HepG2 (cell line): Measurements from ENCODE around the gene NEK6. TPM values are rescaled to one million over a fixed set of nuclear protein-coding genes. Genes with fewer than 3 reads are reported as not detected.

Source experiments
- CBFB ChIP-seq: sonication (generic); formaldehyde crosslinking; IDR thresholded peaks from 2 replicates; pipeline ENCODE4 v1.4.0; 2020; ENCODE audit warnings: missing genetic modification reagents
- FOXJ3 ChIP-seq: sonication (generic); formaldehyde crosslinking; IDR thresholded peaks from 2 replicates; pipeline ENCODE4 v1.4.0; 2020; ENCODE audit warnings: missing genetic modification reagents, mild to moderate bottlenecking, borderline replicate concordance
- NBN ChIP-seq: fragments of 450-650 bp; conservative IDR thresholded peaks from 2 replicates; pipeline ENCODE4 v1.6.1; 2017
- PAXIP1 ChIP-seq: sonication (generic); formaldehyde crosslinking; conservative IDR thresholded peaks from 2 replicates; pipeline ENCODE4 v1.4.0; 2020; ENCODE audit warnings: mild to moderate bottlenecking, missing genetic modification reagents, moderate library complexity
- RAD51 ChIP-seq: fragments of 450-650 bp; IDR thresholded peaks from 2 replicates; pipeline ENCODE4 v1.6.1; 2016; ENCODE audit warnings: borderline replicate concordance
- REPIN1 ChIP-seq: sonication (generic); formaldehyde crosslinking; IDR thresholded peaks from 2 replicates; pipeline ENCODE4 v1.8.0; 2022; ENCODE audit warnings: missing genetic modification reagents, low read depth, mild to moderate bottlenecking, borderline replicate concordance
- RFX3 ChIP-seq: IDR thresholded peaks from 2 replicates; pipeline ENCODE4 v1.6.1; 2016; ENCODE audit warnings: missing biosample characterization, missing genetic modification reagents
- RXRB ChIP-seq: IDR thresholded peaks from 2 replicates; pipeline ENCODE4 v1.6.1; 2016; ENCODE audit warnings: borderline replicate concordance, missing genetic modification reagents, missing compliant biosample characterization
- TFE3 ChIP-seq: IDR thresholded peaks from 2 replicates; pipeline ENCODE4 v1.6.1; 2016
- TRIM24 ChIP-seq: sonication (generic); formaldehyde crosslinking; IDR thresholded peaks from 2 replicates; pipeline ENCODE4 v1.8.0; 2022; ENCODE audit warnings: mild to moderate bottlenecking, missing genetic modification reagents
- ZKSCAN8 ChIP-seq: IDR thresholded peaks from 2 replicates; pipeline ENCODE4 v1.6.1; 2016; ENCODE audit warnings: borderline replicate concordance, missing genetic modification reagents, missing compliant biosample characterization
- ZNF253 ChIP-seq: sonication (generic); formaldehyde crosslinking; IDR thresholded peaks from 2 replicates; pipeline ENCODE4 v1.8.0; 2022; ENCODE audit warnings: mild to moderate bottlenecking, missing genetic modification reagents, borderline replicate concordance
- ZNF441 ChIP-seq: sonication (generic); formaldehyde crosslinking; IDR thresholded peaks from 2 replicates; pipeline ENCODE4 v1.7.0; 2021; ENCODE audit warnings: missing genetic modification reagents, borderline replicate concordance
- ZNF468 ChIP-seq: sonication (generic); formaldehyde crosslinking; IDR thresholded peaks from 2 replicates; pipeline ENCODE4 v1.8.0; 2022; ENCODE audit warnings: mild to moderate bottlenecking, moderate library complexity, missing genetic modification reagents
- ZNF674 ChIP-seq: sonication (generic); formaldehyde crosslinking; IDR thresholded peaks from 2 replicates; pipeline ENCODE4 v1.5.0; 2020; ENCODE audit warnings: low read depth, mild to moderate bottlenecking, missing genetic modification reagents
- polyA plus RNA-seq, 8 experiments: library from polyadenylated mRNA; depleted of rRNA in 3 of 8; stranded (reverse) in 7 of 8; unstranded in 1 of 8; fragments of >200 nt; fragmentation: Illumina TruSeq in 4 of 8; extraction: Trizol in 4 of 8; gene quantifications; 2 replicates each; pipeline versions ENCODE4 v1.2.1 to v1.2.3, GENCODE V29; 2011 to 2016; ENCODE audit warnings: low read depth in 4 of 8, missing spikeins in 1 of 8, mixed read lengths in 1 of 8; ENCODE audit not compliant: insufficient read depth in 1 of 8
- total RNA-seq, 5 experiments: library from RNA; depleted of rRNA; stranded (reverse); fragments of >200 nt; fragmentation: Illumina TruSeq; extraction: Trizol; gene quantifications; 2 replicates each; pipeline ENCODE4 v1.2.3, GENCODE V29; 2016; ENCODE audit warnings: low read depth in 1 of 5
- TF ChIP-seq, protein P1 (sequence below): sonication (generic); formaldehyde crosslinking; IDR thresholded peaks from 2 replicates; pipeline ENCODE4 v1.5.0; 2020; ENCODE audit warnings: mild to moderate bottlenecking, missing genetic modification reagents
- TF ChIP-seq, protein P2 (sequence below): sonication (generic); formaldehyde crosslinking; IDR thresholded peaks from 2 replicates; pipeline ENCODE4 v1.4.0; 2020; ENCODE audit warnings: mild to moderate bottlenecking, missing genetic modification reagents
- TF ChIP-seq, protein P3 (sequence below): sonication (generic); formaldehyde crosslinking; IDR thresholded peaks from 2 replicates; pipeline ENCODE4 v1.5.1; 2020; ENCODE audit warnings: missing genetic modification reagents, mild to moderate bottlenecking, borderline replicate concordance
- TF ChIP-seq, protein P4 (sequence below): sonication (generic); formaldehyde crosslinking; IDR thresholded peaks from 2 replicates; pipeline ENCODE4 v1.8.0; 2023; ENCODE audit warnings: mild to moderate bottlenecking, missing genetic modification reagents

The NEK6 gene
- total and polyA plus RNA-seq, 2 of the 13 experiments (the other 11 are each of a cell fraction or from before 2014, with no cell fraction given): 30.4 to 119 TPM

- TF ChIP-seq FOXJ3 (CRISPR knock-in tag): 0 out of 2 replicates have a peak, but pooled peaks have one; percentile 32
- no peak for TF ChIP-seq RFX3
- peak; percentile 47; the same call in 1 of the 2 replicates for TF ChIP-seq PAXIP1
- TF ChIP-seq RXRB (CRISPR knock-in tag): peak; percentile 29; the same call in 1 of the 2 replicates
- TF ChIP-seq RAD51: no peak
- TF ChIP-seq ZNF441 (CRISPR knock-in tag): no peak
- no peak for TF ChIP-seq ZNF674
- no peak for TF ChIP-seq TRIM24 (CRISPR knock-in tag)
- TF ChIP-seq ZNF468 (CRISPR knock-in tag): no peak
- no peak for TF ChIP-seq CBFB (CRISPR knock-in tag)
- TF ChIP-seq, protein P1, sequence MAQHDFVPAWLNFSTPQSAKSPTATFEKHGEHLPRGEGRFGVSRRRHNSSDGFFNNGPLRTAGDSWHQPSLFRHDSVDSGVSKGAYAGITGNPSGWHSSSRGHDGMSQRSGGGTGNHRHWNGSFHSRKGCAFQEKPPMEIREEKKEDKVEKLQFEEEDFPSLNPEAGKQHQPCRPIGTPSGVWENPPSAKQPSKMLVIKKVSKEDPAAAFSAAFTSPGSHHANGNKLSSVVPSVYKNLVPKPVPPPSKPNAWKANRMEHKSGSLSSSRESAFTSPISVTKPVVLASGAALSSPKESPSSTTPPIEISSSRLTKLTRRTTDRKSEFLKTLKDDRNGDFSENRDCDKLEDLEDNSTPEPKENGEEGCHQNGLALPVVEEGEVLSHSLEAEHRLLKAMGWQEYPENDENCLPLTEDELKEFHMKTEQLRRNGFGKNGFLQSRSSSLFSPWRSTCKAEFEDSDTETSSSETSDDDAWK: no peak
- TF ChIP-seq NBN: no peak
- TF ChIP-seq TFE3 (CRISPR knock-in tag): no peak
- TF ChIP-seq, protein P2, sequence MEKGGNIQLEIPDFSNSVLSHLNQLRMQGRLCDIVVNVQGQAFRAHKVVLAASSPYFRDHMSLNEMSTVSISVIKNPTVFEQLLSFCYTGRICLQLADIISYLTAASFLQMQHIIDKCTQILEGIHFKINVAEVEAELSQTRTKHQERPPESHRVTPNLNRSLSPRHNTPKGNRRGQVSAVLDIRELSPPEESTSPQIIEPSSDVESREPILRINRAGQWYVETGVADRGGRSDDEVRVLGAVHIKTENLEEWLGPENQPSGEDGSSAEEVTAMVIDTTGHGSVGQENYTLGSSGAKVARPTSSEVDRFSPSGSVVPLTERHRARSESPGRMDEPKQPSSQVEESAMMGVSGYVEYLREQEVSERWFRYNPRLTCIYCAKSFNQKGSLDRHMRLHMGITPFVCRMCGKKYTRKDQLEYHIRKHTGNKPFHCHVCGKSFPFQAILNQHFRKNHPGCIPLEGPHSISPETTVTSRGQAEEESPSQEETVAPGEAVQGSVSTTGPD (CRISPR knock-in tag): no peak
- TF ChIP-seq, protein P3, sequence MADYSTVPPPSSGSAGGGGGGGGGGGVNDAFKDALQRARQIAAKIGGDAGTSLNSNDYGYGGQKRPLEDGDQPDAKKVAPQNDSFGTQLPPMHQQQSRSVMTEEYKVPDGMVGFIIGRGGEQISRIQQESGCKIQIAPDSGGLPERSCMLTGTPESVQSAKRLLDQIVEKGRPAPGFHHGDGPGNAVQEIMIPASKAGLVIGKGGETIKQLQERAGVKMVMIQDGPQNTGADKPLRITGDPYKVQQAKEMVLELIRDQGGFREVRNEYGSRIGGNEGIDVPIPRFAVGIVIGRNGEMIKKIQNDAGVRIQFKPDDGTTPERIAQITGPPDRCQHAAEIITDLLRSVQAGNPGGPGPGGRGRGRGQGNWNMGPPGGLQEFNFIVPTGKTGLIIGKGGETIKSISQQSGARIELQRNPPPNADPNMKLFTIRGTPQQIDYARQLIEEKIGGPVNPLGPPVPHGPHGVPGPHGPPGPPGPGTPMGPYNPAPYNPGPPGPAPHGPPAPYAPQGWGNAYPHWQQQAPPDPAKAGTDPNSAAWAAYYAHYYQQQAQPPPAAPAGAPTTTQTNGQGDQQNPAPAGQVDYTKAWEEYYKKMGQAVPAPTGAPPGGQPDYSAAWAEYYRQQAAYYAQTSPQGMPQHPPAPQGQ (CRISPR knock-in tag): no peak
- no peak for TF ChIP-seq ZKSCAN8 (CRISPR knock-in tag)
- no peak for TF ChIP-seq ZNF253 (CRISPR knock-in tag)
- TF ChIP-seq REPIN1 (CRISPR knock-in tag): peak; percentile 20; the same call in 1 of the 2 replicates
- TF ChIP-seq, protein P4, sequence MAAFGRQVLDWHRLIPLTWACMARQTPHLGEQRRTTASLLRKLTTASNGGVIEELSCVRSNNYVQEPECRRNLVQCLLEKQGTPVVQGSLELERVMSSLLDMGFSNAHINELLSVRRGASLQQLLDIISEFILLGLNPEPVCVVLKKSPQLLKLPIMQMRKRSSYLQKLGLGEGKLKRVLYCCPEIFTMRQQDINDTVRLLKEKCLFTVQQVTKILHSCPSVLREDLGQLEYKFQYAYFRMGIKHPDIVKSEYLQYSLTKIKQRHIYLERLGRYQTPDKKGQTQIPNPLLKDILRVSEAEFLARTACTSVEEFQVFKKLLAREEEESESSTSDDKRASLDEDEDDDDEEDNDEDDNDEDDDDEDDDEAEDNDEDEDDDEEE (CRISPR knock-in tag): no peak
Observed at GRCh38 chr9:124263800-124264426, 6.2 kb downstream of the NEK6 start (continued).
